Keratinocyte (primary cell): ENCODE results near the gene SRXN1.

Source experiments
- CTCF ChIP-seq, 3 experiments: IDR thresholded peaks in 1 of 3; conservative IDR thresholded peaks in 1 of 3; optimal IDR thresholded peaks in 1 of 3; 2 replicates in 2 of 3; 3 replicates in 1 of 3; pipeline versions ENCODE3 to v1.5.1; 2011; ENCODE audit warnings: low read length in 3 of 3, mild to moderate bottlenecking in 3 of 3, moderate library complexity in 2 of 3, control low read depth in 1 of 3, inconsistent platforms in 1 of 3; ENCODE audit not compliant: insufficient read depth in 2 of 3; ENCODE audit errors: extremely low read depth in 1 of 3
- EZH2 ChIP-seq: IDR thresholded peaks from one replicate; pipeline ENCODE4 v1.6.1; 2012; ENCODE audit warnings: inconsistent platforms, mild to moderate bottlenecking, low read length, moderate library complexity

DNA sequence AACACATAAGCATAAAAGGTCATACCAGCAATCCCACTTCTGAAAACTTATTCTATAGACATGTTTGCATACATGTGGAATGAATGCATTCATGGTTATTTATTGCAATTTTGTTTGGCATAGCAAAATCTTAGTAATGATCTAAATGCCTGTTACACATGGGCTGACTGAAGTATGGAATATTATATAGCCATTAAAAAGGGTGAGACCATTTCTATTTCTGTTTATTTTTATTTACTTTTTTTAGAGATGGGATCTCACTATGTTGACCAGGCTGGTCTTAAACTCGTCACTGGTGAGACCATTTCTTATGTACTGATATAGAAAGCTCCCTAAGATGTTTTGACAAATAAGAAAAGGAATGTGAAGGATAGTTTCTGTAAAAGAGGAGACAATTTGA is 36.9 kb upstream of the SRXN1 start:
- no peak for TF ChIP-seq CTCF (optimal IDR thresholded peaks at IDR 0.05 in 1 of 3, IDR thresholded peaks at IDR 0.05 in 1 of 3, conservative IDR thresholded peaks at IDR 0.05 in 1 of 3; ENCODE audit: extremely low read depth in 1 of 3, insufficient read depth in 2 of 3, low read length in 3 of 3)
- TF ChIP-seq EZH2: no peak
